Left lung (tissue), 10 donors: ENCODE measurements around the gene SPTSSB. TPM values are rescaled to one million over a fixed set of nuclear protein-coding genes. Genes with fewer than 3 reads are reported as not detected.

Experiments
- ATAC-seq: fragments of 200-7000 bp; cut with Tn5 transposase; one replicate; pipeline ENCODE4 v1.9.1; 2020; ENCODE audit warnings: moderate library complexity
- DNase-seq, 4 donors: peaks; one replicate each; pipeline ENCODE4 v3.0.0-alpha.2; 2013 to 2020
- H3K27ac ChIP-seq, 2 donors: fragments of 200-600 bp; sonication (generic) in 1 of 2; one replicate each; pipeline versions ENCODE4 v1.5.0 to v1.8.0; 2020 to 2021
- H3K27me3 ChIP-seq, 2 donors: fragments of 200-600 bp; sonication (generic) in 1 of 2; one replicate each; pipeline versions ENCODE4 v1.5.0 to v1.8.0; 2020 to 2021
- H3K36me3 ChIP-seq, 2 donors: fragments of 200-600 bp; sonication (generic) in 1 of 2; one replicate each; pipeline versions ENCODE4 v1.5.0 to v1.8.0; 2020 to 2021
- H3K4me1 ChIP-seq, 2 donors: fragments of 200-600 bp; one replicate each; pipeline ENCODE4 v1.8.0; 2021
- H3K4me3 ChIP-seq, 2 donors: fragments of 200-600 bp; sonication (generic) in 1 of 2; one replicate each; pipeline versions ENCODE4 v1.5.0 to v1.8.0; 2020 to 2021; ENCODE audit warnings: mild to moderate bottlenecking in 1 of 2
- H3K9me3 ChIP-seq, 2 donors: fragments of 200-600 bp; sonication (generic) in 1 of 2; one replicate each; pipeline versions ENCODE4 v1.5.0 to v1.8.0; 2020 to 2021
- CTCF ChIP-seq, 2 donors: fragments of 200-600 bp; sonication (generic) in 1 of 2; IDR thresholded peaks; one replicate each; pipeline versions ENCODE4 v1.5.0 to v1.8.0; 2021; ENCODE audit warnings: antibody characterized with exemption in 2 of 2
- intact Hi-C, 2 donors: fragments of 100-400 bp; cut with DNase I; formaldehyde crosslinking; loops; one replicate each; pipeline versions ENCODE4 v1.11.2 to v1.14.2; 2022
- polyA plus RNA-seq, 6 donors: library from polyadenylated mRNA; unstranded; fragments of 120-200 nt; gene quantifications; one replicate each; pipeline ENCODE4 v1.2.1, GENCODE V29; 2013; ENCODE audit not compliant: insufficient read length in 6 of 6
- total RNA-seq, 2 donors: library from RNA; stranded (reverse); fragmentation: NEBNext Ultra II Directional; extraction: Animal tissue kit (Norgen Biotek cat#: 25700); gene quantifications; one replicate each; pipeline ENCODE4 v1.2.1, GENCODE V29; 2021
- donor health status: DM: no; HTN: yes; CAD: no.
- donor health status: DM: no; HTN: no; CAD: no.

Gene SPTSSB
- total and polyA plus RNA-seq, 8 donors = 1.7 to 17.7 (median 10.9) TPM; not detected in 2

GRCh38 chr3:161414907-161415306, 43.6 kb upstream of the SPTSSB start:
- Histone ChIP-seq H3K4me3 (no peak overlapping the region), H3K9me3 (no peaks in the 10 kb centered on the region), H3K27ac (no peak overlapping the region), H3K27me3 (no peaks in the 10 kb centered on the region), H3K36me3 (no peaks in the 10 kb centered on the region), H3K4me1 (peaks cover 0 to 7% of the 10 kb centered on the region in 2 donors)
- TF ChIP-seq CTCF (IDR thresholded peaks at IDR 0.05) = no peak
- ATAC-seq = no peak
- no peak for DNase-seq
- intact Hi-C loops = no loop called here

DNA sequence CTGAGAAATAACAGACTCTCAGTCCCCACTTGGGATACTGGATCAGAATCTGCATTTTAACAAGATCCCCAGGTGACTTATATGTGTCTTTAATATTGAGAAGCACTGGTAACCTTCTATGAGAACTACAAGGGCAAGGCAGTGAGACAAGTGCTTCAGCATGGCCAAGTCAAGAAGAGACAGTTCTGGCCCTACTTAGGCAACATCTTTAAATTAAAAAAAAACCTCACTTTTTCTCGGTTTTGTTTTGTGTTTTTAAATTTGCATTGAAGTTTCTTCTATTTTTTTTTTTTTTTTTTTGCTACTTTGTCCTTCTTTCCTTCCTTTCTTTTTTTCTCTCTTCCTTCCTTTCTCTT, 42.5 kb upstream of the SPTSSB start:
- peaks cover 0 to 7% of the 10 kb centered on the region in 2 donors for H3K4me1 ChIP-seq
- DNase-seq (no peak), ATAC-seq (no peak)
- no peak for TF ChIP-seq CTCF (IDR thresholded peaks at IDR 0.05)
- H3K36me3 ChIP-seq = no peaks in the 10 kb centered on the region
- no peaks in the 10 kb centered on the region for H3K9me3 ChIP-seq
- no peak overlapping the region for H3K27ac ChIP-seq
- intact Hi-C loops = no loop called here
- no peak overlapping the region for H3K4me3 ChIP-seq
- no peaks in the 10 kb centered on the region for H3K27me3 ChIP-seq

- no peak for TF ChIP-seq CTCF (IDR thresholded peaks at IDR 0.05)
- intact Hi-C loops = no loop called here
- no peak overlapping the region for H3K4me3 ChIP-seq
These were observed 42.0 kb upstream of the SPTSSB start for GRCh38 chr3:161413127-161413854.

DNA sequence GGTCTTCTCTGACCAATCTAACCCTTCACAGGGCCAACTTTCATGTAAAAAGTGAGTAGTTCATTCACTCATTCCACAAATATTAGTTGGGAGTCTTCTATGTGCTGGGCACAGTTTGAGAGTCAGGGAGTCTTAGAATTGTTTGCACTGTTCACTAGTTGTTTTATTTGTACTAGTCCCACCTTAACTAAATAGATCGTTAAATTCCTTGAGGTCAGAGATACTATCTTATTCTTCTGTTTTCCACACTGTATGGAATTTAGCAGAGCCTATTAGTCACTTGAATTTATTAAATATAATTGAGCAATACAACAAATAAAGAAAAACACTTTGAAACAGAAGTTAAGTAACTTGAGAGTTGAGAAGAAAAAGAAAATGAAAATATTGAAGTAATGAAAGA, 40.8 kb upstream of the SPTSSB start:
- Histone ChIP-seq H3K9me3 (no peaks in the 10 kb centered on the region), H3K4me1 (peaks cover 0 to 7% of the 10 kb centered on the region in 2 donors), H3K36me3 (no peaks in the 10 kb centered on the region), H3K4me3 (no peak overlapping the region), H3K27me3 (no peaks in the 10 kb centered on the region), H3K27ac (no peak overlapping the region)
- TF ChIP-seq CTCF (IDR thresholded peaks at IDR 0.05) = no peak
- DNase-seq (no peak), ATAC-seq (no peak)
- intact Hi-C loops = no loop called here

More at GRCh38 chr3:161413127-161413854, 42.0 kb upstream of the SPTSSB start:
- DNase-seq = peak in 1 of 4 donors; percentile 40
- H3K9me3 ChIP-seq = no peaks in the 10 kb centered on the region
- H3K27me3 ChIP-seq = no peaks in the 10 kb centered on the region
- H3K36me3 ChIP-seq = no peaks in the 10 kb centered on the region
- no peak for ATAC-seq
- H3K4me1 ChIP-seq = peaks cover 0 to 7% of the 10 kb centered on the region in 2 donors
- no peak overlapping the region for H3K27ac ChIP-seq

DNA sequence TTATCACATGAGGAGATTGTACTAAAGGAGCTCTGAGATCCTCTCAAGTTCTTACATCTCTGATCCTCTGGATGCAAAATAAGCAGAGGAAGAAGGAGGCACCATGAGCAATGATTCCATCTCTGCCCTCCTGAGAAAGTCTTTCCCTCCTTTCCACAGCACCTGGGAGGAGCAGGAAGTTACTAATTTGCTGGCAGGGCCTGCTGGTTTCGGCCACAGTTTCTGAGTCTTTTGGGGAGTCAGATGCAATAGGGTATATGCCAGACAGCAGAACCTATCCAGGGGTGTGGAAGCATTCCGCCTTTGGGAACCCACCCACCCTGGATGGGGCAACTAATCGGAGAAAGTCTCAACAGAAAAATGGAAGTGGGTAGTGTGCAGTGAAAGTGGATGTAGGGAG, 38.5 kb upstream of the SPTSSB start:
- no peaks in the 10 kb centered on the region for H3K27me3 ChIP-seq
- H3K27ac ChIP-seq = no peak overlapping the region
- intact Hi-C loops = no loop called here
- no peaks in the 10 kb centered on the region for H3K36me3 ChIP-seq
- H3K4me3 ChIP-seq = no peak overlapping the region
- no peaks in the 10 kb centered on the region for H3K9me3 ChIP-seq
- TF ChIP-seq CTCF (IDR thresholded peaks at IDR 0.05) = no peak
- no peak for DNase-seq
- H3K4me1 ChIP-seq = no peaks in the 10 kb centered on the region
- ATAC-seq = no peak
